ENCODE results near the gene TUFM. TPM values are rescaled to one million over a fixed set of nuclear protein-coding genes. Genes with fewer than 3 reads are reported as not detected.
"Not testable (repeated sequence)": the region's sequence is repeated elsewhere in the genome, so short reads cannot be mapped to it uniquely, and the experiment has no call there.

The TUFM gene
- total RNA-seq, 1 donor from 2014 or later = 236 TPM

DNA sequence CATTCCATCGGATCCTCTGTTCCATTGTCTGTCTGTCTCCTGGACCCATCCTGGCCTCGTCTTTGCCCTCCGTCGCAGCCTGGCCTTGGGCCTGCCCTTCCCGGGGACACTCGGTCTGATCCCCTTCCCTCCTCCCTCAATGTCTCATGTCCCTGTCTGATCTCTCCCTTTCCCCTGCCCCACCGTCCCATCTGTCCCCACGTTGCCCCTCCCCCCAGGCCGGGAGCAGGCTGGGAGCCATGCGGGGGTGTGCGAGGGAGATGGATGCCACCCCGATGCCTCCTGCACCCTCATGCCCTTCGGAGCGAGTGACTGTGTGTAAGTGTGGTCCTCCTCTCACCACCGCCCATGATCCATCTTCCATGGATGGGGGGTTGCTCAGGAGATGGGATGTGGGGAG lies 26.8 kb upstream of the TUFM start:
- Histone ChIP-seq H3K27ac (replicated peaks) (no peak overlapping the region), H3K36me3 (peaks cover 68% of the 10 kb centered on the region), H3K4me1 (no peaks in the 10 kb centered on the region), H3K9me3 (replicated peaks) (no peaks in the 10 kb centered on the region), H3K4me3 (no peak overlapping the region), H3K27me3 (ENCODE audit: low read depth) (no peaks in the 10 kb centered on the region)
- intact Hi-C loops (cut with micrococcal nuclease) = no loop called here
- TF ChIP-seq, protein P1, sequence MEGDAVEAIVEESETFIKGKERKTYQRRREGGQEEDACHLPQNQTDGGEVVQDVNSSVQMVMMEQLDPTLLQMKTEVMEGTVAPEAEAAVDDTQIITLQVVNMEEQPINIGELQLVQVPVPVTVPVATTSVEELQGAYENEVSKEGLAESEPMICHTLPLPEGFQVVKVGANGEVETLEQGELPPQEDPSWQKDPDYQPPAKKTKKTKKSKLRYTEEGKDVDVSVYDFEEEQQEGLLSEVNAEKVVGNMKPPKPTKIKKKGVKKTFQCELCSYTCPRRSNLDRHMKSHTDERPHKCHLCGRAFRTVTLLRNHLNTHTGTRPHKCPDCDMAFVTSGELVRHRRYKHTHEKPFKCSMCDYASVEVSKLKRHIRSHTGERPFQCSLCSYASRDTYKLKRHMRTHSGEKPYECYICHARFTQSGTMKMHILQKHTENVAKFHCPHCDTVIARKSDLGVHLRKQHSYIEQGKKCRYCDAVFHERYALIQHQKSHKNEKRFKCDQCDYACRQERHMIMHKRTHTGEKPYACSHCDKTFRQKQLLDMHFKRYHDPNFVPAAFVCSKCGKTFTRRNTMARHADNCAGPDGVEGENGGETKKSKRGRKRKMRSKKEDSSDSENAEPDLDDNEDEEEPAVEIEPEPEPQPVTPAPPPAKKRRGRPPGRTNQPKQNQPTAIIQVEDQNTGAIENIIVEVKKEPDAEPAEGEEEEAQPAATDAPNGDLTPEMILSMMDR (IDR thresholded peaks at IDR 0.05; ENCODE audit: borderline replicate concordance) = no peak
- no peak for DNase-seq

DNA sequence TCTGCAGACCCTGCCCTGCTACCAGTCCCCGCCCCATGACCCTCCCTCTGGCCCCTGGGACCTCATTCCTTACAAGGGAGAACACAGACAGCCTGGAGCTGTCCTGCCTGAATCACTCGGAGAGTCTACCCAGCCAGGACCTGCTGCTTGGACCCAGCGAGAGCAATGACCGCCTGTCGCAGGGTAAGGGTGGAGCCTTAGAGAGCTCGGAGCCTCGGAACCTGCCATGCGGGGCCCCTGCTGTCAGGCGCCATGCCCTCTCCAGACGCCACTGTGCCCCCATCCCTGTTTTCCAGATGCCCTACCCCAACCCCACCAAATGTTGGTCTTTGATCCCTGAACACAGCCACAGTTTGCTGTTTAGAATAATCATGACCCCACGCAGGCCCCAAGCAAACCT lies 23.1 kb upstream of the TUFM start:
- Histone ChIP-seq H3K27me3 (ENCODE audit: low read depth) (no peaks in the 10 kb centered on the region), H3K36me3 (peaks cover 72% of the 10 kb centered on the region), H3K4me1 (peaks cover 16% of the 10 kb centered on the region), H3K27ac (replicated peaks) (no peak overlapping the region), H3K4me3 (no peak overlapping the region), H3K9me3 (replicated peaks) (no peaks in the 10 kb centered on the region)
- TF ChIP-seq, protein P1 (IDR thresholded peaks at IDR 0.05; ENCODE audit: borderline replicate concordance) = no peak
- intact Hi-C loops (cut with micrococcal nuclease) = no loop called here
- no peak for DNase-seq

DNA sequence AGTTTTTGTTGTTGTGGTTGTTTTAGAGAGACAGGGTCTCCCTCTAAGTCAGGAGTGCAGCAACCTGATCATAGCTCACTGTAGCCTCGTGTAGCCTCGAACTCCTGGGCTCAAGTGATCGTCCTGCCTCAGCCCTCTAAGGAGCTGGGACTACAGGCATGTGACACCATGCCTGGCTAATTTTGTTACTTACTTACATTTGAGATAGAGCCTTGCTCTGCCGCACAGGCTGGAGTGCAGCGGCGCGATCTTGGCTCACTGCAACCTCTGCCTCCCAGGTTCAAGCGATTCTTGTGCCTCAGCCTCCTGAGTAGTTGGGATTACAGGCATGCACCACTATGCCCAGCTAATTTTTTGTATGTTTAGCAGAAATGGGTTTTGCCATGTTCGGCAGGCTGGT lies 21.5 kb upstream of the TUFM start:
- H3K36me3 ChIP-seq = peaks cover 57% of the 10 kb centered on the region
- intact Hi-C loops (cut with micrococcal nuclease); H3K27ac ChIP-seq (replicated peaks); H3K27me3 ChIP-seq (ENCODE audit: low read depth); H3K4me3 ChIP-seq; DNase-seq; H3K9me3 ChIP-seq (replicated peaks): not testable (repeated sequence)
- H3K4me1 ChIP-seq = peaks cover 29% of the 10 kb centered on the region

DNA sequence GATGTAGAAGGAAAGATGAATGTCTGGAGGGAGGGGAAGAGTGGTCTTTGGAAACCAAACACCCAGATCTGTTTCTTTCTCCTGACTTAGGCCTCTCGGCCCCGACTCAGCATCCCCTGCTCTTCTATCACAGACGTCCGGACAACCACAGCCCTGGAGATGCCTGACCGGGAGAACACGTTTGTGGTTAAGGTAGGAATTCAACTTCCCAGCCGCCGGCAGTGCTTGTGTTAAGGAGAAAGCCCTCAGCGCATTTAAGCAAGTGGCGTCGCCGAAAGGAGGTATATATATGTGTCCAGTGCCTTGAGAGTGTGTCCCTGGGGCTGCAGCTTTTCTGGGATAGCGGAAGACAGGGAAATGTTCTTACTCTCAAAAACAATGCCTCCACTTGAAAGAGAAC lies 21.1 kb upstream of the TUFM start:
- Histone ChIP-seq H3K27ac (replicated peaks) (no peak overlapping the region), H3K4me3 (no peak overlapping the region), H3K9me3 (replicated peaks) (no peaks in the 10 kb centered on the region), H3K27me3 (ENCODE audit: low read depth) (no peaks in the 10 kb centered on the region), H3K36me3 (peaks cover 52% of the 10 kb centered on the region), H3K4me1 (peaks cover 33% of the 10 kb centered on the region)
- intact Hi-C loops (cut with micrococcal nuclease) = no loop called here
- no peak for DNase-seq
- TF ChIP-seq, protein P1 (IDR thresholded peaks at IDR 0.05; ENCODE audit: borderline replicate concordance) = no peak

DNA sequence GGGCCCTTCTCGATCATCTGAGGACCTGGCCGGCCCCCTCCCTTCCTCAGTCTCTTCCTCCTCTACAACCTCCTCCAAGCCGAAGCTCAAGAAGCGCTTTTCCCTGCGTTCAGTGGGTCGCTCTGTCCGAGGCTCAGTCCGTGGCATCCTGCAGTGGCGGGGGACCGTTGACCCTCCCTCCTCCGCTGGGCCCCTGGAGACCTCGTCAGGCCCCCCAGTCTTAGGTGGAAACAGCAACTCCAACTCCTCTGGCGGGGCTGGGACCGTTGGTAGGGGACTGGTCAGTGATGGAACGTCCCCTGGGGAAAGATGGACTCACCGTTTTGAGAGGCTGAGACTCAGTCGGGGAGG lies 20.3 kb upstream of the TUFM start:
- intact Hi-C loops (cut with micrococcal nuclease) = no loop called here
- Histone ChIP-seq H3K27me3 (ENCODE audit: low read depth) (no peaks in the 10 kb centered on the region), H3K36me3 (peaks cover 44% of the 10 kb centered on the region), H3K4me3 (no peak overlapping the region), H3K9me3 (replicated peaks) (no peaks in the 10 kb centered on the region), H3K27ac (replicated peaks) (no peak overlapping the region), H3K4me1 (peaks cover 35% of the 10 kb centered on the region)
- DNase-seq = no peak
- TF ChIP-seq, protein P1 (IDR thresholded peaks at IDR 0.05; ENCODE audit: borderline replicate concordance) = no peak

DNA sequence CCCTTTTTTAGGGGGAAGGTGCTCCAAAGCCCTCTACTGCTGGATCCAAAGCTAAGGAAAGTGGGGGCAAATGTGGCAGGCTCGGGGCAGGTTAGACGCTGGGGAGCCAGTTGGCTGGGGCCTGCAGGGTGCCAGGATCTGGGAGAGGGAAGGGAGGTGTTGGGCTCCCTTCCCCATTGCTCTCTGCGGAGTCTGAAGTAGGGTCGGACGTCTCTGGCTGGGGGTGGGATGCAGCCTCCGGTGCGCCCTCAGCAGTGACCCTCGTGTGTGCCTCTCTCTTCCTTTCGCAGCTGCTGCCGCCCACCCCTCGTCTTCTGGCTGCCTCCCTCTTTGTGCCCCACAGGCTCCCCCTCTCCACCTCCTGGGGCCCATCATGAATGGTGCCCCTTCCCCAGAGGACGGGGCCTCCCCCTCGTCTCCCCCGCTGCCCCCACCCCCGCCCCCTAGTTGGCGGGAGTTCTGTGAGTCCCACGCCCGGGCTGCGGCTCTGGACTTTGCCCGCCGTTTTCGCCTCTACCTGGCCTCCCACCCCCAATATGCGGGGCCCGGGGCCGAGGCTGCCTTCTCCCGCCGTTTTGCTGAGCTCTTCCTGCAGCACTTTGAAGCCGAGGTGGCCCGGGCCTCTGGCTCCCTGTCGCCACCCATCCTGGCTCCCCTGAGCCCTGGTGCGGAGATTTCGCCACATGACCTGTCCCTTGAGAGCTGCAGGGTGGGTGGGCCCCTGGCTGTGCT lies 19.7 kb upstream of the TUFM start:
- Histone ChIP-seq H3K4me1 (peaks cover 35% of the 10 kb centered on the region), H3K9me3 (replicated peaks) (no peaks in the 10 kb centered on the region), H3K27ac (replicated peaks) (no peak overlapping the region), H3K27me3 (ENCODE audit: low read depth) (no peaks in the 10 kb centered on the region), H3K36me3 (peaks cover 39% of the 10 kb centered on the region), H3K4me3 (no peak overlapping the region)
- DNase-seq = no peak
- intact Hi-C loops (cut with micrococcal nuclease) = no loop called here
- TF ChIP-seq, protein P1 (IDR thresholded peaks at IDR 0.05; ENCODE audit: borderline replicate concordance) = no peak

Measured in left ventricle myocardium inferior (tissue), 1 donor.